ENCODE data around the gene BBS12.

- no peak for TF ChIP-seq ZNF274 (IDR thresholded peaks at IDR 0.05; ENCODE audit: low read depth, low read length)
- no peak for TF ChIP-seq SUZ12 (IDR thresholded peaks at IDR 0.05; ENCODE audit: extremely low read depth, insufficient read depth, insufficient read length)
Observed at GRCh38 chr4:122742933-122743829, 10.7 kb downstream of the BBS12 start.

All from NT2/D1 (cell line).